Epithelial cell of prostate (primary cell): ENCODE measurements around the gene CORO2B.
"Not testable (repeated sequence)": the region's sequence is repeated elsewhere in the genome, so short reads cannot be mapped to it uniquely, and the experiment has no call there.

Source experiments
- DNase-seq: peaks from one replicate; pipeline ENCODE4 v3.0.0-alpha.2; 2011; ENCODE audit warnings: low read depth, low spot score
- H3K27ac ChIP-seq: fragments of 450-650 bp; 2 replicates; pipeline ENCODE4 v1.5.1; 2017; ENCODE audit warnings: mild to moderate bottlenecking

Gene CORO2B

DNA sequence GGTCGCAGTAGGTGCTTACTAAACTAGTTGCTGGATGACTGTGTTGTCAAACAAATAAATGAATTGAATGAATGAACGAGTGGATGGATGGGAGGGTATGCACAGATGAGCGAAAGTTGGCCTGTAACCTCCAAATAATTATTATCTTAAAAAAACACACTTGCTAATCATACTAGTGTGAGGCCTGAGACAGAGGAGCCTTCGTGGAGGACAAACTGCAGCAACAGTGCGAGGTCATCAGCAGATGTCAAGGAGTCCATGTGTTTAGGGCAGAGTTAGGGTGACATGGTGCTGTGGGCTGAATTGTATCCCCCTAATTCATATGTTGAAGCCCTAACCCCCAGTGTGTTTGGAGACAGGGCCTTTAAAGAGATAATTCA is 24.4 kb downstream of the CORO2B start:
- DNase-seq = no peak
- no peak overlapping the region for H3K27ac ChIP-seq

DNA sequence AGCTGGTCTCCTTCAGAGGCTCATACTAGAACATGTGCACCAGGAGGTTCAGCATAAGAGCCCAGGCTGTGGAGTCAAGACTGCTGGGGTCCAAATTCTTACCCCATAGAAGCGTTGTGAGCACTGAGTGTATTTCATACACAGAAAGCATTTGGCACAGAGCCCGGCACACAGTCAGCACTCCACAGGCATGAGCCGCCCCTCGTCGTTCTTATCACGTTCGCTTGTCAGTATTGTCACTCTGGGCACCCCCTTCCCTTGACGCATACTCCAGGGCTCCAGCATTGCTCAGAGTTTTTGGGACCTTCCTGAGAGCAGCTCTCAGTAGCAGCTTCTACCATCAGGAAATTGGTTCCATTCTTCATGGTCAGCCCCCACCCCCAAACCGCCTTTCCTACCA is 25.2 kb downstream of the CORO2B start:
- no peak for DNase-seq
- H3K27ac ChIP-seq = no peak overlapping the region

DNA sequence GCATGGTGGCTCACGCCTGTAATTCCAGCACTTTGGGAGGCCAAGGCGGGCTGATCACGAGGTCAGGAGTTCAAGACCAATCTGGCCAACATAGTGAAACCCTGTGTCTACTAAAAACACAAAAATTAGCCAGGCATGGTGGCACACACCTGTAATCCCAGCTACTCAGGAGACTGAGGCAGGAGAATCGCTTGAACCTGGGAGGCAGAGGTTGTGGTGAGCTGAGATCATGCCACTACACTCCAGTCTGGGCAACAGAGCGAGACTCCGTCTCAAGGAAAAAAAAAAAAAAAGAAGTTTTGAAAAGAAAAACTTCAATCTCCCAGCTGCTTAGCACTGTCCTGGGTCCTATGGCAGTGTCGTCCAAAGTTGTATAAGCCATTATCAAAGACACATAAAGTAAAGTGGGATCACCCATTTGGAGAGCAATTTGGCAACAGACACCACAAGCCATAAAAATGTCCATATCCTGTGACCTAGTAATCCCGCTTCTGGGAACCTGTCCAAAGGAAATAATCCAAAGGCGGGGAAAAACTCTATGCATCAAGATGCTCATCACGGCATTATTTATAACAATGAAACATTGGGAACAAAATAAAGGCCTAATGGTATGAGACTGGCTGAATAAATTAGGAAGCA is 26.2 kb downstream of the CORO2B start:
- DNase-seq = not testable (repeated sequence)

DNA sequence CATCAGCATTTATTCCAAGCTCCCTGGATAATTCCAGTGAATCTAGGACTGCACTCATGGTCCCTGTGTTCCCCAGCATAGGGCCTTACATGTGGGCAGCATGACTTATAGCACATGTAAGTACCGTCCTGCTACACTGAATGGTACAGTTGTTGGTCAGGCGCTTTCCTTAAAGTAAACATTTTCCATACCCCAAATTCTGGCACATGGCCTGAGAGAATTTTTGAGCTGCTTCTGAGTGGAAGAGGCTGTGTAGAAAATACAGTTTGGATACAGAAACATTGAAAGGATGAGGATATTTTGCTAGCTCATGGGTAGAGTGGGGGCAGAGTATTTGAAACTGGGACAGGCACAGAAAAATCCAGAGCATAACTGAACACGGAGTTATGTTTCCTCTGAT is 27.6 kb downstream of the CORO2B start:
- H3K27ac ChIP-seq = no peak overlapping the region
- no peak for DNase-seq

More for the DNA sequence above, 26.2 kb downstream of the CORO2B start:
- H3K27ac ChIP-seq = not testable (repeated sequence)

DNA sequence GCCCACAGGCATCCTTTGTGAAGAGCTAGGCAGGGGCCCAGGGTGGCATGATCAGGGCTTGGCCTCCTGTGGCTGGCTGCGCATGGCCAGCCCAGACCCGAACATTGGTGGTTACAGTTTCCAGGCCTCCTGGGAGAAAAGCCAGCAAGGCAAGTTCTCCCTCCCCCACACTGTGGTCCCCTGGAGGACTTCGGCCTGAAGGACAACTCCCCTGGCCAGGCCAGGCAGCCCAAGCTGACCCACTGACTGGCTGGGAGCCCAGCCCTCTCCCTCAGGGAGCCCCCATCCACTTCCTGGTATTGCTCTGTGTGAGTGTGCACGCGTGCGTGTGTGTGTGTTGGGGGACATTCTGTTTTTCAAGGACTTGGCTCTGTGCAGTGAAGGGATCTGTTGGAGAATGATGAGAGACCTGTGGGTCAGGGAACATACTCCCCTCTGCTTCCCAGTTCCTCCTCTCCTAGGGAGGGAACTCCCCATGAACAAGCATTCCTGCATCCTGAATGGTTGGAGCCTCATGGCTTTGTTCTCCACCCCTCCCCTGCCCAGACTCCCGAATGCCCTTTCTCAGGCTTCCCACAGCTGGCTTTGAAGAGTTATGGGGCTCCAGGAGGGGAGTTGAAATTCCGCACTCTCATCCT is 29.5 kb downstream of the CORO2B start:
- H3K27ac ChIP-seq = no peak overlapping the region
- no peak for DNase-seq

DNA sequence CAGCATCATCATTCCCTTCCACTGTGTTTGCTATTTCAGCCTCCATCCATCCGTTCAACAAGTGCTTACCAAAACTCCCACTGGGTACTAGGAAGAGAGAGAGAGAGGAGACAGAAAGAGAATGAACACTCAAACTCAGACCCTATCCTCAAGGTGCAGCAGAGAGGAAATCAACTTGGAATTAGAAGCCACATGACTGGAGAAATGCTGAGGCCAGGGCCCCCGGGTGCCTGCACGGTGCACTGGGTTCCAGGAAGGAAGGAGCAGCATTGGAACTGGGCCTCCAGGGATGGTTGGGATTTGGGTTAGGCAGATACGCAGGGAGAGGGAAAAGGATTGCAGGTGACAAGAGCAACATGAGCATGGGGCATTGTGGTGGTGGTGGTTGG is 30.0 kb downstream of the CORO2B start:
- no peak for DNase-seq
- H3K27ac ChIP-seq = no peak overlapping the region

DNA sequence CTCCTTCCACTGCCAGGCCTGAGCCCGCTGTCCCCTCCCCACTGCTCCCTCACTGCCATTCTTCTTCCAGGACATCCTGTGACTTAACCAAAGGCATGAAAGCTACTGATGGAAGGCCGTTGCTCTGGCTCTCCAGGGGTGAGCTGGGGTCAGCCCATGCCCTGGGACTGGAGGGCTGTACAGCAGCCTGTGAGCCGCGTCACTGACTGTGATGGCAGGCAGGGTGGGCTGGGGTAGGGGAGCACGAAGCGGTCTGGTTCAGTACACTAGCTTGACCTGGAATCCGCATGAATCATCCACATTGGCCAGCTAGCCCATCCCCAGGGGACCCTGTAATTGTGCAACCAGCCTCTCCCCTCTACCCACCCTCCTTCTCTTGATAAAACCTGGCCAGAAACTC is 30.8 kb downstream of the CORO2B start:
- no peak for DNase-seq
- no peak overlapping the region for H3K27ac ChIP-seq

DNA sequence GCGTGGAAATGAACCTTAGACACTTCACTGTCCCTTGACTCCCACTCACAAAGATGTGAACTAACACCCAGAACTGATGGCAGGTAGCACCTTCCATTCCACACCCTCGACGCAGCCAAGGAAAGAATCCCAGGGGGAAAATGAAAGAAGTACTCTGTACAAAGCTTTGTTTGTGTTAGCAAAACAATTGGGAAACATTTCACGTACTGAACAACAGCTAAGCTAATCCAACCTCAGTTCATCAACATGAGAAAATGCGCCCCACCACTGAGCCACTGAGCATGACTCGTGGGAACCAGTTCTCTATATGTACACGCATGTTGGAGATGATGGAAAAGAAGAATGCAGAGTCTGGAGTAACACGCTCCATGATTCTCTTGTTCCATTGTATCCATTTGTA is 32.0 kb downstream of the CORO2B start:
- H3K27ac ChIP-seq = no peak overlapping the region
- DNase-seq = no peak

DNA sequence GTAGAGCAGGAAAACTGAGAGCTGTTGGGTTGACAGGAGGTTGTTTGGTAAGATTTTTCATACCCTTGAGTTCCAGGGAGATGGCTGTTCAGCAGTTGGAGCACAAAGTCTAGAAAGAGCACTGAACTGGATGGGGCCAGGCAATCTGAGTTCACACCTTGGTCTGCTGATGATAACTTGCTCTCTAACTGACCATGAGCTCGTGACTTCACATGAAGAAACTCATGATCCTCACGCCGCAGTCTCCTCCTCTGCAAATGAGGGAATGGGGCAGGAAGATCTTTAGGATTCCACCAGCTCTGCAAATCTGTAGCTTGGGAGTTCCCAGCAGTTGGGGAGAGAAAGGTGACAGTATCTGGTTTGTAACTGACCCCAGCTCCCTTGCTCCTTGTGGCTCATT is 33.7 kb downstream of the CORO2B start:
- H3K27ac ChIP-seq = no peak overlapping the region
- no peak for DNase-seq

DNA sequence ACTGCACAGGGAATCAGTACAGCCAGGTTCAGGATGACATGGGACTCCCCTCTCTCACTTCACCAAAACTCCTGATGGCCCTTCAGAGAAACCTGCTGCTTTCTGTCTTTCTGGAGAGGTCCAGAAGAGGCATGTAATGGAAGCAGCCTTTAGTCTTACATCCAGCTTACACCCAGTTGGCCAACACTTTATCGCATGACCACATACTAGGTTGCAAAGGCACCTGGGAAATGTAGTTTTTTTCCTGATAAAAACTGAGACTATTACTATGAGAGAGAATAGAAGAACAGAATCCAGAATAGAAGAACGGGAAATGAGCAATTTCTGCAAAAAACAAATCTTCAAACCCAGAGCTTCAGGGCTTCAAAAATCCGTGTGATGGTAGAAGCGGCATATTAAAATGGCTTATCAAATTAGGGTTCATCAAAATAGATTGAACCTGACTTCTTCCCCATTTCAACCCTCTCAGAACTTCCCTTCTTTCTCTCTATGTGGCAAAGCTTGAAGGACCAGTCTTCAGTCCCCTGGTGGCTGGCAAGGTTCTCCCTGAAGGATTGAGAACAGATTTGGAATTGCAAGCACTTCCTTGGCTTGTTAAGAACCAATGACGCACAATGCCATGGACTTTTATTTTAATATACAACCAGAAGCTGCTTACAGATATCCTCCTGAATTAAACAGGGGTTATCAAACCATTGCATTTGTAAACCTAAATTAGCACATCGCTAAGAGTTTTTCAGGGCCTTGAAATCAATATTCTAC is 34.4 kb downstream of the CORO2B start:
- DNase-seq = no peak
- H3K27ac ChIP-seq = no peak overlapping the region

DNA sequence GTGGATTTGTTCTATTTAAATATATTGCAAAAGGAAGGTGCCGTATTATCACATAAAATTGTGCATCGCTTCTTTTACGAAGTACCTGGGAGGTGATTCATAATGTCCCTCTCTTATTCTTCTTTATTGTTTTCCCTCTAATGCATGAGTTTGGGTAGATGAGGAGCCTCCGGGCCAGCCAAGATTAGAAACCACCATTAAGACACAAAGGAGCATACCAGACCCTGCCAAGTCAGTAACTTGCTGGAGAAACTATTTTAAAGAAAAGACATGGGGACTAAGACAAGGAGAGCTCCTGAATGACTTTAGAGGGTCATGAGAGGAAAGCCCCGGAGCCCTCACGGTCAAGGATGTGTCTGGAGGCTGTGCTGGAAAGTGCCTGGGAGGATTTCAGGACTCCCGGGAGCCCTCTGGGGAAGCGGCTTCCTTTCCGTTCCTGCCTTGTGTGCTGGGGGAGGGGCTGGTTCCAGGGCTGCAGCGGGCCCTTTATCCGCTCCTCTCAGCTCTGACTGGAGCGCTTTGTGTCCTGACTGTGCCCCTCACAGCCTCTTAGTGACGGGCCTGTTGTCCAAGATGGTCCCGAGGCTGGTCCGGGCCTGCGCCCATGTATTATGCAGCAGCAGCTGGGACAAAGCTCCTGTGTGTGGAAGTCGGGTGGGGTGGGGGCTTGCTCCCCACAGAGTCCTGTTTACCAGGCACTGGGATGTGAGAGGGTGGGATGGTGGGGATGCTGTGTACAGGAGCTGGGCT is 35.7 kb downstream of the CORO2B start:
- DNase-seq = no peak
- no peak overlapping the region for H3K27ac ChIP-seq

DNA sequence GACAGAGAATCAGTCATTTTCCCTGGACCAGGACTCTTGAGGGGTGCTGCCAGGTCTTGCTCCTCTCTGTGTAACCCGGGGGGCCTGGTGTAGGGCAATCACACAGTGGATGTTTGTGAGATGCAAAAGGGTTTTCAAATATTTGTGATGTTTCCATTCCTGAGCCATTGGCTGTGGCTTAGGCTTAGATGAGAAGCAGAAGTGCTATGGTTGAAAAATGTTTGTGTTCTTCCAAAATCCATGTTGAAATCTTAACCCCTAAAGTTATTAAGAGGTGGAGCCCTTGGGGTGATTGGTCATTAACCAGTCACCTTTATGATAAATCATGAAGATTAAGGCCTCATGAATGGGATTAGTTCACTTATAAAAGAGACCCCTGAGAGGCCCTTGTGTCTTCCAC is 36.5 kb downstream of the CORO2B start:
- no peak overlapping the region for H3K27ac ChIP-seq
- DNase-seq = no peak

DNA sequence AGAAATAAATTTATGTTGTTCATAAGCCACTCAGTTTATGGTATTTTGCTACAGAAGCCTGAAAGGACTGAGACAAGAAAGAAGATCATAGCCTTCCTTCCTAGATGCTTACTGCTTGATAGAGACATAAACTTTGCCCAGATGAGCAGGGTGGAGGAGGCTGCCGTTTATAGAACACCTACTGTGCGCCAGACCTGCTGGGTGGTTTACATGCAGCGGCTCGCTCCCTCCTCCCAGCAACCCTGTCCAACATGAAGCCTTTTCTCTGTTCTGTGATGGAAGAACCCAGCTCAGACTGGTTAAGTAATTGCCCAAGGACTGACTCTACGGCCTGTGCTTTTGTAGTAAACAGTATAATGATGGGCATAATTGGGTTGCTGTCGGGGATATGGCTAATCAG is 37.0 kb downstream of the CORO2B start:
- no peak for DNase-seq
- no peak overlapping the region for H3K27ac ChIP-seq

DNA sequence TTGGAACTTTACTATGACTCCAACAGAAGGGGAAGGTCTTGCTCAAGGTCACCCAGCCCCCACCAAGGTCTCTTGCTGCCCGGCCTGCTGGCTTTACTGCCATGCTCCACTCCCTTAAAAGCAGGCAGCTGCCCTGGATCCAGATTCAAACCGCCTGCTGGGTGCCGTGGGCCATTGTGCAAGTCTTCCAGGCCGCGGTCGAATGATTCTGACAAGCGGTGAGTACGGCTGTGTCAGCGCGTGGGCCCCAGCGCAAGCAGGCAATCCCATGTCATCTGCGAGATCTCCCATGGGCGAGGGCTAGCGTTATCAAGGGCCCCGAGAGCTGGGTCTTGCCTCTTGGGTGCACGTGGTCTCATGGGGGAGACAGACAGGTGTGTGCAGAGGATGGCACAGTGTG is 37.6 kb downstream of the CORO2B start:
- DNase-seq = no peak
- no peak overlapping the region for H3K27ac ChIP-seq

DNA sequence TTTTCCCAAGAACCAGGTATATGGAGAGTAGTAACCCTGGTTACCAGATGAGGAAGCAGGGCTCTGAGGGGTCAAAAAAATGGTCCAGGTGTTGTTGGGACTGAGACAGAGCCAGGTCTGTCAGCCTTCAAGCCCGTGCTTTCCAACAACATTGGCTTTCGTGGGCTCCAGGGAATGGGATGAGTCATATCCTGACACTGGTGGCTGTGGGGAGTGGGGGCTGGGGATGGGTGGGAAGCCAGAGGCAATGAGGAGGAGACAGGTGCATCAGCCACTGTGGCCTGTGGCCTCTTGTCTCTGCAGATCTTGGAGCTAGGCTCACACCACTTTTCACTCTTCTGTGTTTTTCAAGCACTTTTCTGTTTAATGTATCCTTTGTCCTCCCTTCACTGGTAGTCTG is 38.2 kb downstream of the CORO2B start:
- no peak overlapping the region for H3K27ac ChIP-seq
- no peak for DNase-seq

DNA sequence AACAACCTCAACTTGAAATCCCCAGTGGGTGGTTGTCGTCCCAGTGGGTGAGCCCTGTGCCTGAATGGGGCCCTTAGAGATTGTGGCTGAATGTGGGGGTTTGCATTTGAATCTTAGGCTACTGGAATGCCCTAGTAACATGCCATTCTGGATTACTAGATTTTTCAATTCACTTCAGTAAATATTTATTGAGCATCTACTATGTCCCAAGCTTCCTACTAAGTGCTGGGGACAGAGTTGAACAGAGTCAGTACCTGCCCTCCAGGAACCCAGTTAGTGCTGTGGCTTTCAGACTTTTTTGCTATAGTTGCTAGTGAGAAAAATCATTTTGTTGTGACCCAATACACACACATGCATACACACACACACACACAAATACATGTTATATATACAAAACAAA is 39.0 kb downstream of the CORO2B start:
- H3K27ac ChIP-seq = no peak overlapping the region
- no peak for DNase-seq

DNA sequence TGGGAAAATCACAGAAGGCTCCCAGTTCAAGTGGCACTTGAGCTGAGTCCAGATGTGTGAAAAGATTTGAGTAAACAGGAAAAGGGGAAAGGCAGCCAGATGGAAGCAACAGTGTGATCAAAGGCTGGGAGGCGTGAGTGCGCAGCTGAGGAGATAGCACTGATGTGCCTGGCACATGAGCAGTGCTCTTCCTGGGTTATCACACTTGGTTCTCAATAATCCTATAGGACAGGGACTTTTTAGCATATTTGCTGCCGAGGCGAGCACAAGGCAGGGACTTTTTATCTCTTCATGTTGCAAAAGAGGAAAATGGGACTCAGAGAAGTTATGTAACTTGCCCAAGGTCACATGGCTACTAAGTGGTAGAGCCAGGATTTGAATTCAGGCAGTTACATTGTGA is 39.6 kb downstream of the CORO2B start:
- DNase-seq = no peak
- H3K27ac ChIP-seq = no peak overlapping the region

DNA sequence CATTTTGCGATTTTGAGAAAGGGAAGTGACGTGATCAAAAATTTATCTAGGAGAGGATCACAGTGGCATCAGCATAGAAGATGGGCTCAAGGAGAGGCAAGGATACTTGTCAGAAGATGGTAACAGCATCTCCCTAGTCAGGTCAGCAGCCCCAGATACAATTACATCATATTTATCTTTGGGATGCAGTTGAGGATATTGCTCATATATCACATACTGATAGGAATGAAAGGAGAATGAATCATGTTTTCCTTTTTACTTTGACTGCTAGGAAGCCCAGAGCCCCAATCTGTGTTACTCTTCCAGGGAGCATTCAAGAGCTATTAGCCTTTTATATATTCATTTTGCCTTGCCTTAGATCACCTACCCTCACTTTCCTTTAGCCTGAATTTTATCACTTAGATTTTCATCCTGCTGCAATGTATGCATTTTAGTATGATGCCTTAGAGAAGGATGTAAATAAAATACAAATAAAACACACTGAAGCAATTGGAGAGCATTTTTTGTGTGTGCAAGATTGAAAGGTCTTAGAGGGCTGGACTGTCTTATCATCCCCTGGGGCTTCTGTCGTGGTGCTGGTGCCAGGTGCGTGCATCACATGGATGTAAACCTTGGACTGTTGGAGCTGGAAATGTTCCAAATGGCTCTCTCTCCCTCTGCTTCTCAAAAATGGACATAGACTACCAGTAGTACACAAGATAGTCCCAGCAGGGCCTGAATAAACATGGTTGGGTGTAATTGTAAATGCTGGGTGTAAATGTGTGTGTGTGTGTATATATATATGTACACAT is 40.3 kb downstream of the CORO2B start:
- DNase-seq = no peak
- H3K27ac ChIP-seq = no peak overlapping the region

DNA sequence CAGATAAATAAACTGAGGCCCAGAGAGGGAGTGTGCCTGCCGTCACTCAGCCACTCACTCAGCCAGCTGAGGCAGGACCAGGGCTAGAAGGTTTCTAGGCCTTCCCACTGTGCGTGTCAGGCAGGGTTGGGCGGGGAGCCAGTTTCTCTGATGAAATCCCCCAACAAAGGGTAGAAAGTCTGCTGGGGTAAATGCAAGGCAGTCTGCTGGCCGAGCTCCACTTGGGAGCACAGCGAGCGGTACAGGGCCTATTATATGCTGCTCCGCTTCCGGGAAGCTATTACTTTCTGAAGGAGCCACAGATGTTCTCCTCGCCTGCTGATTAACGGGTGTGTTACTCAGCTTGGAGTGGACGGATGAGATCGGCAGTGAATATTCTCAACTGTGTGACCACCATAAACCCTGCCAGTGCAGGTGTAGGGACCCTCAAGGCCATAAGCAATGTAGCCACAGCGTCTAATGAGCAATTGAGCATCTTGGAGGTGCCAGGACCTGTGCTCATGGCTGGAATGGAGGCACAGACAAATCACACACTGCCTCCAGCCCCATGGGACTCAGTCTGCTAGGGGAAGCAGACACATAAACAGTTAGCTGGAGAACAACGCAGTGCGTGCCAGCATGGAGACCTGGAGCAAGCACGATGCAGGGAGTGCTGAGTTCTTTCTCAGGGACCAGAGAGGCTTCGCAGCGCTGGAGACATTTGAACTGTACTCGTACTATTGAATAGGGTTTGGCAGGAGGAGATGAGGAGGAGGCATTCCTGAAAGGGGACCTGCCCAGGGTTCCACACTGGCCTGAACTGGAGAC is 42.1 kb downstream of the CORO2B start:
- no peak for DNase-seq
- H3K27ac ChIP-seq = no peak overlapping the region
